H1 (cell line): ENCODE results near the gene ZWILCH. TPM values are rescaled to one million over a fixed set of nuclear protein-coding genes. Genes with fewer than 3 reads are reported as not detected.

Source experiments
- CTCF ChIA-PET: fragments of 300-600 bp; sonication (Branson Sonifier 250); formaldehyde crosslinking; loops from one replicate; lab custom pipeline; 2021; ENCODE audit not compliant: partially characterized antibody; lab: Charles Lee
- POLR2A ChIA-PET: fragments of 300-600 bp; sonication (Branson Sonifier 250); formaldehyde crosslinking; loops from one replicate; lab custom pipeline; 2021; ENCODE audit warnings: inconsistent platforms; ENCODE audit not compliant: partially characterized antibody; lab: Charles Lee
- DNase-seq, 2 experiments: peaks; one replicate each; pipeline versions ENCODE4 v3.0.0 to v3.0.0-alpha.2; 2010 to 2022; ENCODE audit warnings: low spot score in 2 of 2, low read depth in 1 of 2, mixed read lengths in 1 of 2
- FAIRE-seq: peaks from 2 replicates; lab custom pipeline; 2011; peaks lifted over from hg19 to GRCh38; lab: Jason Lieb, UNC
- H2AFZ ChIP-seq: 2 replicates; pipeline ENCODE4 v1.8.1; 2012; ENCODE audit warnings: low read length, inconsistent platforms
- H2AK5ac ChIP-seq: 2 replicates; pipeline ENCODE4 v1.6.1; 2013; ENCODE audit warnings: low read depth, low read length
- H2BK120ac ChIP-seq: replicated peaks from 2 replicates; pipeline ENCODE3; 2013; ENCODE audit warnings: low read depth, low read length, inconsistent platforms
- H2BK12ac ChIP-seq: 2 replicates; pipeline ENCODE4 v1.6.1; 2013; ENCODE audit warnings: low read depth, low read length
- H2BK15ac ChIP-seq: 2 replicates; pipeline ENCODE4 v1.6.1; 2013; ENCODE audit warnings: low read length
- H2BK20ac ChIP-seq: 2 replicates; pipeline ENCODE4 v1.6.1; 2013; ENCODE audit warnings: low read length
- H2BK5ac ChIP-seq: 2 replicates; pipeline ENCODE4 v1.6.1; 2013; ENCODE audit warnings: low read depth, low read length
- H3K14ac ChIP-seq: 2 replicates; pipeline ENCODE4 v1.6.1; 2013; ENCODE audit warnings: inconsistent platforms; ENCODE audit not compliant: insufficient read length
- H3K18ac ChIP-seq: 2 replicates; pipeline ENCODE4 v1.6.1; 2013; ENCODE audit warnings: low read length; ENCODE audit errors: extremely low read depth
- H3K23ac ChIP-seq: 2 replicates; pipeline ENCODE4 v1.6.1; 2013; ENCODE audit warnings: inconsistent platforms; ENCODE audit not compliant: insufficient read length
- H3K23me2 ChIP-seq: 2 replicates; pipeline ENCODE4 v1.6.1; 2013; ENCODE audit warnings: low read depth, low read length
- H3K27ac ChIP-seq: 2 replicates; pipeline ENCODE4 v1.6.1; 2011; ENCODE audit warnings: low read depth, low read length, inconsistent platforms
- H3K27me3 ChIP-seq, 4 experiments: replicated peaks in 1 of 4; 1 replicate in 1 of 4; 2 replicates in 3 of 4; pipeline versions ENCODE4 v1.6.1 to v1.8.1; 2011 to 2013; ENCODE audit warnings: low read length in 3 of 4, mild to moderate bottlenecking in 3 of 4, inconsistent platforms in 2 of 4, mixed read lengths in 2 of 4, moderate library complexity in 1 of 4; ENCODE audit not compliant: control insufficient read depth in 3 of 4, insufficient read depth in 3 of 4; ENCODE audit errors: extremely low read depth in 1 of 4
- H3K36me3 ChIP-seq, 4 experiments: 2 replicates each; pipeline versions ENCODE4 v1.6.1 to v1.8.1; 2011 to 2013; ENCODE audit warnings: mild to moderate bottlenecking in 4 of 4, low read length in 3 of 4, moderate library complexity in 2 of 4, control low read depth in 1 of 4, inconsistent platforms in 1 of 4; ENCODE audit not compliant: insufficient read depth in 4 of 4, control insufficient read depth in 2 of 4
- H3K4ac ChIP-seq: replicated peaks from 2 replicates; pipeline ENCODE3; 2013; ENCODE audit warnings: low read length, low read depth, mixed read lengths, inconsistent platforms; ENCODE audit not compliant: insufficient read length
- H3K4me1 ChIP-seq, 4 experiments: replicated peaks in 1 of 4; 1 replicate in 1 of 4; 2 replicates in 3 of 4; pipeline versions ENCODE4 v1.6.1 to v1.8.1; 2011 to 2013; ENCODE audit warnings: low read length in 3 of 4, inconsistent platforms in 2 of 4, mixed read lengths in 1 of 4; ENCODE audit not compliant: insufficient read depth in 4 of 4, control insufficient read depth in 3 of 4
- H3K4me2 ChIP-seq, 2 experiments: 2 replicates each; pipeline versions ENCODE4 v1.6.1 to v1.8.1; 2011 to 2013; ENCODE audit warnings: low read depth in 2 of 2, low read length in 2 of 2, control low read depth in 1 of 2, inconsistent platforms in 1 of 2, mild to moderate bottlenecking in 1 of 2; ENCODE audit not compliant: insufficient read depth in 1 of 2
- H3K4me3 ChIP-seq, 4 experiments: fragments of 200-600, 300-600 bp in 1 of 4; sonication (generic), shearing (Covaris generic), sonication (Bioruptor Twin) in 1 of 4; 2 replicates each; pipeline versions ENCODE4 v1.5.1 to v1.8.1; 2011 to 2016; ENCODE audit warnings: low read length in 4 of 4, low read depth in 3 of 4, control low read depth in 2 of 4, inconsistent platforms in 2 of 4, mild to moderate bottlenecking in 2 of 4, mixed read lengths in 1 of 4, moderate library complexity in 1 of 4; ENCODE audit not compliant: insufficient read depth in 2 of 4; ENCODE audit errors: extremely low read depth in 1 of 4
- H3K56ac ChIP-seq: replicated peaks from 2 replicates; pipeline ENCODE3; 2013; ENCODE audit warnings: low read depth, mild to moderate bottlenecking, mixed read lengths, low read length, inconsistent platforms; ENCODE audit not compliant: insufficient read length
- H3K79me1 ChIP-seq: 2 replicates; pipeline ENCODE4 v1.6.1; 2013; ENCODE audit warnings: low read depth, low read length, control low read depth
- H3K79me2 ChIP-seq, 2 experiments: 2 replicates each; pipeline versions ENCODE4 v1.6.1 to v1.8.1; 2012 to 2013; ENCODE audit warnings: low read length in 2 of 2, mild to moderate bottlenecking in 2 of 2, inconsistent platforms in 1 of 2; ENCODE audit not compliant: insufficient read depth in 2 of 2, control insufficient read depth in 1 of 2
- H3K9ac ChIP-seq, 4 experiments: replicated peaks in 1 of 4; 1 replicate in 1 of 4; 2 replicates in 3 of 4; pipeline versions ENCODE4 v1.6.1 to v1.8.1; 2011 to 2013; ENCODE audit warnings: low read depth in 3 of 4, low read length in 3 of 4, control low read depth in 2 of 4, mild to moderate bottlenecking in 2 of 4, moderate library complexity in 2 of 4, inconsistent platforms in 1 of 4; ENCODE audit errors: extremely low read depth in 1 of 4
- H3K9me3 ChIP-seq, 2 experiments: 2 replicates each; pipeline versions ENCODE4 v1.6.1 to v1.8.1; 2012 to 2013; ENCODE audit warnings: mild to moderate bottlenecking in 2 of 2, moderate library complexity in 2 of 2, control low read depth in 1 of 2, inconsistent platforms in 1 of 2, low read depth in 1 of 2, low read length in 1 of 2, mixed read lengths in 1 of 2; ENCODE audit not compliant: insufficient read depth in 2 of 2
- H4K20me1 ChIP-seq, 2 experiments: replicated peaks in 1 of 2; 2 replicates each; pipeline versions ENCODE3 to v1.8.1; 2011 to 2013; ENCODE audit warnings: inconsistent platforms in 2 of 2, low read length in 2 of 2, mild to moderate bottlenecking in 1 of 2; ENCODE audit not compliant: insufficient read depth in 2 of 2, control insufficient read depth in 1 of 2
- H4K5ac ChIP-seq: 2 replicates; pipeline ENCODE4 v1.6.1; 2013; ENCODE audit warnings: low read length, low read depth, mixed read lengths, inconsistent platforms; ENCODE audit not compliant: insufficient read length
- H4K8ac ChIP-seq: 2 replicates; pipeline ENCODE4 v1.8.0; 2013; ENCODE audit warnings: mild to moderate bottlenecking, moderate library complexity, low read length, inconsistent platforms; ENCODE audit not compliant: insufficient read depth; ENCODE audit errors: extremely low read depth
- H4K91ac ChIP-seq: replicated peaks from 2 replicates; pipeline ENCODE3; 2013; ENCODE audit warnings: low read length, mixed read lengths, inconsistent platforms; ENCODE audit not compliant: insufficient read length
- CREB1 ChIP-seq: IDR thresholded peaks from 2 replicates; pipeline ENCODE4 v1.6.1; 2012; ENCODE audit warnings: inconsistent platforms
- CTBP2 ChIP-seq: IDR thresholded peaks from 2 replicates; pipeline ENCODE4 v1.7.0; 2011; ENCODE audit warnings: borderline replicate concordance, mild to moderate bottlenecking, moderate library complexity, mixed read lengths, low read length; ENCODE audit not compliant: insufficient read depth, insufficient read length
- E2F6 ChIP-seq: IDR thresholded peaks from 2 replicates; pipeline ENCODE4 v1.6.1; 2012; ENCODE audit warnings: inconsistent platforms
- FOSL1 ChIP-seq: IDR thresholded peaks from 2 replicates; pipeline ENCODE4 v1.6.1; 2011; ENCODE audit warnings: mild to moderate bottlenecking, low read depth, low read length, moderate library complexity; ENCODE audit not compliant: insufficient read depth
- GABPA ChIP-seq: IDR thresholded peaks from 2 replicates; pipeline ENCODE4 v1.6.1; 2011; ENCODE audit warnings: mild to moderate bottlenecking, low read length, moderate library complexity, borderline replicate concordance; ENCODE audit not compliant: insufficient read depth
- GTF2F1 ChIP-seq: IDR thresholded peaks from 2 replicates; pipeline ENCODE4 v1.6.1; 2012; ENCODE audit warnings: low read depth, low read length, improper control_type of control experiment, borderline replicate concordance
- JUN ChIP-seq: IDR thresholded peaks from 2 replicates; pipeline ENCODE4 v1.6.1; 2011; ENCODE audit warnings: low read depth, mild to moderate bottlenecking, improper control_type of control experiment, low read length
- KDM1A ChIP-seq: fragments of 200-600, 300-600 bp; sonication (generic); IDR thresholded peaks from 2 replicates; pipeline ENCODE4 v1.7.1; 2016; ENCODE audit warnings: mild to moderate bottlenecking, low read length, borderline replicate concordance
- NRF1 ChIP-seq: IDR thresholded peaks from 2 replicates; pipeline ENCODE4 v1.6.1; 2011; ENCODE audit warnings: mild to moderate bottlenecking, low read depth, low read length, improper control_type of control experiment
- RXRA ChIP-seq: IDR thresholded peaks from 2 replicates; pipeline ENCODE4 v1.6.1; 2011; ENCODE audit warnings: low read depth, mild to moderate bottlenecking, low read length, moderate library complexity; ENCODE audit not compliant: insufficient read depth
- SP2 ChIP-seq: IDR thresholded peaks from 2 replicates; pipeline ENCODE4 v1.6.1; 2012; ENCODE audit warnings: mild to moderate bottlenecking, low read length, inconsistent platforms
- SRF ChIP-seq: IDR thresholded peaks from 2 replicates; pipeline ENCODE4 v1.6.1; 2011; ENCODE audit warnings: mild to moderate bottlenecking, low read depth, low read length, moderate library complexity
- SUZ12 ChIP-seq: fragments of 200-600 bp; sonication (generic); IDR thresholded peaks from 2 replicates; pipeline ENCODE4 v1.6.1; 2012; ENCODE audit warnings: mild to moderate bottlenecking, inconsistent platforms, low read length, moderate library complexity, mixed read lengths
- TCF12 ChIP-seq: IDR thresholded peaks from 2 replicates; pipeline ENCODE4 v1.6.1; 2011; ENCODE audit warnings: low read depth, mild to moderate bottlenecking, low read length
- WGBS, 2 experiments: shearing (Covaris generic) in 1 of 2; methylation state at CpG; one replicate each; pipeline versions ENCODE4 v1.1.6 to v1.1.7; 2013 to 2015; ENCODE audit warnings: low lambda C conversion rate in 2 of 2, mixed read lengths in 2 of 2, inconsistent platforms in 1 of 2, low coverage in 1 of 2, missing lambda C conversion rate in 1 of 2; ENCODE audit not compliant: insufficient replicate concordance in 2 of 2, insufficient coverage in 1 of 2, insufficient read length in 1 of 2; ENCODE audit errors: extremely low coverage in 1 of 2, missing lambda C conversion rate in 1 of 2; 5-methylcytosine and 5-hydroxymethylcytosine counted together
- polyA plus RNA-seq, 7 experiments: library from polyadenylated mRNA; depleted of rRNA in 3 of 7; stranded (reverse) in 5 of 7; unstranded in 2 of 7; fragments of >200 nt in 5 of 7; fragments of 200-250 nt in 2 of 7; gene quantifications; 1 replicate in 5 of 7; 2 replicates in 1 of 7; 4 replicates in 1 of 7; pipeline versions ENCODE4 v1.2.1 to v1.2.3, GENCODE V29; 2011 to 2013; ENCODE audit warnings: missing spikeins in 2 of 7, mixed read lengths in 2 of 7
- total RNA-seq: library from RNA; stranded (reverse); fragmentation: NEBNext Ultra II Directional; extraction: Animal tissue kit (Norgen Biotek cat#: 25700); gene quantifications from 2 replicates; pipeline ENCODE4 v1.2.1, GENCODE V29; 2021

ZWILCH gene
- total and polyA plus RNA-seq, 2 of the 8 experiments (the other 6 are each of a cell fraction or from before 2014, with no cell fraction given): 18.1 to 61.5 TPM

GRCh38 chr15:66515901-66516322 lies 10.8 kb downstream of the ZWILCH start:
- Histone ChIP-seq H3K4me2 (no peak overlapping the region), H2BK5ac (no peak overlapping the region), H3K79me1 (no peaks in the 10 kb centered on the region), H3K56ac (no peak overlapping the region), H3K79me2 (no peaks in the 10 kb centered on the region), H4K20me1 (peaks cover 2% of the 10 kb centered on the region in 2 experiments), H3K4me3 (no peak overlapping the region), H3K14ac (no peak overlapping the region), H3K4me1 (no peaks in the 10 kb centered on the region), H2AK5ac (no peak overlapping the region), H2AFZ (no peak overlapping the region), H3K27me3 (no peaks in the 10 kb centered on the region), H4K5ac (no peak overlapping the region), H3K23me2 (no peaks in the 10 kb centered on the region), H3K36me3 (peaks cover 4 to 52% (median 25%) of the 10 kb centered on the region in 4 experiments), H2BK120ac (no peak overlapping the region), H2BK20ac (no peak overlapping the region), H4K91ac (no peak overlapping the region), H2BK15ac (no peak overlapping the region), H2BK12ac (no peak overlapping the region), H3K27ac (no peak overlapping the region), H3K18ac (no peak overlapping the region), H3K4ac (no peak overlapping the region), H4K8ac (no peak overlapping the region), H3K23ac (no peak overlapping the region), H3K9ac (no peak overlapping the region), H3K9me3 (no peaks in the 10 kb centered on the region)
- no peak for FAIRE-seq
- POLR2A ChIA-PET: interaction anchor here (1.4 to 4.5 kb wide), 4 partner anchors 9 to 22 kb away, joined by 3 to 52 read pairs (median 6); partner anchors contain the start of genes RPL4 and ZWILCH
- 97% methylated on average over 2 of the region's 2 CpGs; no CpG with 5 or more reads in 1 of the 2 experiments for WGBS, 2 experiments
- no peak for DNase-seq
- CTCF ChIA-PET: interaction anchor here (0.9 kb wide), 1 partner anchor 34 kb away, joined by 4 read pairs; no protein-coding TSS in a partner anchor
- TF ChIP-seq JUN (no peak), GABPA (no peak), CTBP2 (no peak), SRF (no peak), NRF1 (no peak), SP2 (no peak), TCF12 (no peak), CREB1 (no peak), RXRA (no peak), KDM1A (no peak), FOSL1 (no peak), GTF2F1 (no peak), SUZ12 (no peak), E2F6 (no peak)
